ENCODE data around the gene FMNL3. TPM values are rescaled to one million over a fixed set of nuclear protein-coding genes. Genes with fewer than 3 reads are reported as not detected.

FMNL3 gene
- total and polyA plus RNA-seq, 2 of the 8 experiments (the other 6 are each of a cell fraction or from before 2014, with no cell fraction given), result 8.6 to 29.0 TPM

DNA sequence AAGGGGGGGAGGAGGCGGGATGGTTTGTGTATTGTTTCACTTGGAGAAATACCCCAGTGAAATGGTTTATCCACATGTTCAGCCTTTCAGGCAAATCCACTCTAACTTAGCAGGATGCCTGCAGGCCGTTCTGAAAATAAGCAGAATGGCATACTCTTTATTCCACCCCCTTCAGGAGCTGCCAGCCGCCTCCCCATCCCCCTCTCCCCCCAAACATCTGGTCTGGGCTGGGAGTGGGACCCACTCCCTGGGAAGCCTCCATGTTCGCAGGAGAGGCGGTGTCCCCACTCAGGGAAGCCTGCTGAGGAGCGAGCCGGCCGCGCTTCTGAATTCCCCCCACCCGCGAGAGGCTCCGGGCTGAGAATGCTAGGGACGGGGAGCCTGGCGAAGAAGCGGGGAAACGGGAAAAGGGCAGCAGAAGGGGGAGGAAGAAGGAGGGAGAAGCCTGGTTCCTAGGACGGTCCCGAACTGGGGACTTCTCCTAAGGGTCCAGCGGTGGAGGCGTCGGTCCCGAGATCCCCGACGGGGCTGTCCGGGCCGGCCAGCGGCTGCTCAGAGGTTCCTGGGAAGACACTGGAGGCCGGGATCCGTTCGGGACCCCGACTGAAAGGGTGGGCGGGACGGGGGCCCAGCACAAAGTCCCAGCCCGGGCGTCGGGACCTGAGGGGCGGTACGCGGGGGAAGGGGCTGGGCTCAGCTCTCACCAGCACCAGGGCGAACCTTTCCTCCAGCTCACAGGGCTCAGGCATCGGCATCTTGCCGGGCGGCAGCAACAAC is 666 bp downstream of the FMNL3 start:
- H4K91ac ChIP-seq (replicated peaks; ENCODE audit: insufficient read length, low read length), result peak overlapping the region; percentile 71
- H3K79me2 ChIP-seq (ENCODE audit: control insufficient read depth in 1 of 2, insufficient read depth in 2 of 2, low read length in 2 of 2), result peaks cover 9 to 51% of the 10 kb centered on the region in 2 experiments
- H3K23me2 ChIP-seq (ENCODE audit: low read depth, low read length), result peaks cover 10% of the 10 kb centered on the region
- H3K23ac ChIP-seq (ENCODE audit: insufficient read length), result no peak overlapping the region
- ChIA-PET CTCF (ENCODE audit: partially characterized antibody) (interaction anchor here (0.6 to 10.3 kb wide), 12 partner anchors 9 to 126 kb away, joined by 3 to 222 read pairs (median 4); partner anchors contain the start of gene TMBIM6), POLR2A (ENCODE audit: partially characterized antibody) (interaction anchor here (0.6 to 6.2 kb wide), 17 partner anchors 8 to 122 kb away, joined by 3 to 34 read pairs (median 5); partner anchors contain the start of genes NCKAP5L and TMBIM6)
- no peak for FAIRE-seq
- peaks cover 3 to 10% of the 10 kb centered on the region in 2 experiments for H4K20me1 ChIP-seq (replicated peaks in 1 of 2; ENCODE audit: control insufficient read depth in 1 of 2, insufficient read depth in 2 of 2, low read length in 2 of 2)
- H2BK15ac ChIP-seq (ENCODE audit: low read length), result no peak overlapping the region
- no peak overlapping the region for H2BK20ac ChIP-seq (ENCODE audit: low read length)
- H3K27me3 ChIP-seq (replicated peaks in 1 of 4; ENCODE audit: control insufficient read depth in 3 of 4, extremely low read depth in 1 of 4, insufficient read depth in 3 of 4, low read length in 3 of 4), result peaks cover 1 to 9% (median 6%) of the 10 kb centered on the region in 4 experiments
- peak in 1 of 2 experiments; percentile 70 for DNase-seq (ENCODE audit: low read depth in 1 of 2, low spot score in 2 of 2)
- H4K8ac ChIP-seq (ENCODE audit: extremely low read depth, insufficient read depth, low read length), result peak overlapping the region; percentile 94
- H2BK120ac ChIP-seq (replicated peaks; ENCODE audit: low read depth, low read length), result no peak overlapping the region
- H3K9me3 ChIP-seq (ENCODE audit: insufficient read depth in 2 of 2, low read depth in 1 of 2, low read length in 1 of 2), result no peaks in the 10 kb centered on the region
- peak overlapping the region; percentile 17 for H3K56ac ChIP-seq (replicated peaks; ENCODE audit: insufficient read length, low read depth, low read length)
- H3K18ac ChIP-seq (ENCODE audit: extremely low read depth, low read length), result no peak overlapping the region; the same call in 1 of the 2 replicates
- peak overlapping the region; percentile 64 to 90 for H3K4me2 ChIP-seq (ENCODE audit: insufficient read depth in 1 of 2, low read depth in 2 of 2, low read length in 2 of 2)
- H2AFZ ChIP-seq (ENCODE audit: low read length), result no peak overlapping the region
- H4K5ac ChIP-seq (ENCODE audit: insufficient read length, low read depth, low read length), result peak overlapping the region; percentile 19
- no peaks in the 10 kb centered on the region for H3K36me3 ChIP-seq (ENCODE audit: control insufficient read depth in 2 of 4, insufficient read depth in 4 of 4, low read length in 3 of 4)
- H3K9ac ChIP-seq (replicated peaks in 1 of 4; ENCODE audit: extremely low read depth in 1 of 4, low read depth in 3 of 4, low read length in 3 of 4), result peak overlapping the region; percentile 58 to 80 (median 64); a peak in 6 of 7 replicates
- no peaks in the 10 kb centered on the region; the same call in 1 of the 2 replicates for H3K79me1 ChIP-seq (ENCODE audit: low read depth, low read length)
- H3K27ac ChIP-seq (ENCODE audit: low read depth, low read length), result no peak overlapping the region
- peak overlapping the region; percentile 53 to 82 (median 75) for H3K4me3 ChIP-seq (ENCODE audit: extremely low read depth in 1 of 4, insufficient read depth in 2 of 4, low read depth in 3 of 4, low read length in 4 of 4)
- no peak overlapping the region for H2BK12ac ChIP-seq (ENCODE audit: low read depth, low read length)
- H3K4ac ChIP-seq (replicated peaks; ENCODE audit: insufficient read length, low read depth, low read length), result peak overlapping the region; percentile 0
- H3K4me1 ChIP-seq (replicated peaks in 1 of 4; ENCODE audit: control insufficient read depth in 3 of 4, insufficient read depth in 4 of 4, low read length in 3 of 4), result peaks cover 3 to 27% (median 8%) of the 10 kb centered on the region in 4 experiments
- no peak overlapping the region for H3K14ac ChIP-seq (ENCODE audit: insufficient read length)
- no peak overlapping the region for H2AK5ac ChIP-seq (ENCODE audit: low read depth, low read length)
- H2BK5ac ChIP-seq (ENCODE audit: low read depth, low read length), result no peak overlapping the region
- 3% methylated on average over 20 of the region's 43 CpGs; no CpG with 5 or more reads in 1 of the 2 experiments for WGBS, 2 experiments (ENCODE audit: extremely low coverage in 1 of 2, insufficient coverage in 1 of 2, insufficient read length in 1 of 2, insufficient replicate concordance in 2 of 2, low coverage in 1 of 2, low lambda C conversion rate in 2 of 2, missing lambda C conversion rate in 1 of 2)
- TF ChIP-seq HDAC2 (IDR thresholded peaks at IDR 0.05; ENCODE audit: borderline replicate concordance in 1 of 2, low read depth in 2 of 2, low read length in 2 of 2), result no peak
- TF ChIP-seq BACH1 (IDR thresholded peaks at IDR 0.05; ENCODE audit: low read length), result no peak; the same call in 1 of the 2 replicates
- 0 out of 3 replicates have a peak, but pooled peaks of 1 of the 2 experiments have one; percentile 58 for TF ChIP-seq POLR2A (IDR thresholded peaks at IDR 0.05; ENCODE audit: control extremely low read depth in 1 of 2, low read depth in 2 of 2, low read length in 2 of 2)
- peak in 1 of 2 experiments; percentile 51; a peak in 1 of 4 replicates for TF ChIP-seq SIN3A (conservative IDR thresholded peaks at IDR 0.05 in 1 of 2, IDR thresholded peaks at IDR 0.05 in 1 of 2; ENCODE audit: low read depth in 1 of 2, low read length in 2 of 2)
- peak; percentile 56 for TF ChIP-seq SAP30 (IDR thresholded peaks at IDR 0.05; ENCODE audit: insufficient read depth, insufficient replicate concordance, low read length)
- TF ChIP-seq CHD1 (IDR thresholded peaks at IDR 0.05; ENCODE audit: low read depth, low read length), result no peak
- peak; percentile 57 for TF ChIP-seq ASH2L (IDR thresholded peaks at IDR 0.05; ENCODE audit: low read length)

Measured in H1 (cell line).